Fibroblast of skin of left biceps (primary cell): ENCODE data around the gene KRT79.
A peak's percentile ranks its signal among the peaks of the same experiment; 100 is the strongest.
"Not testable (repeated sequence)": the region's sequence is repeated elsewhere in the genome, so short reads cannot be mapped to it uniquely, and the experiment has no call there.

Experiments
- DNase-seq, 2 experiments: peaks; one replicate each; pipeline ENCODE4 v3.0.0-alpha.2; 2013; ENCODE audit warnings: low read depth in 2 of 2

The KRT79 gene

DNA sequence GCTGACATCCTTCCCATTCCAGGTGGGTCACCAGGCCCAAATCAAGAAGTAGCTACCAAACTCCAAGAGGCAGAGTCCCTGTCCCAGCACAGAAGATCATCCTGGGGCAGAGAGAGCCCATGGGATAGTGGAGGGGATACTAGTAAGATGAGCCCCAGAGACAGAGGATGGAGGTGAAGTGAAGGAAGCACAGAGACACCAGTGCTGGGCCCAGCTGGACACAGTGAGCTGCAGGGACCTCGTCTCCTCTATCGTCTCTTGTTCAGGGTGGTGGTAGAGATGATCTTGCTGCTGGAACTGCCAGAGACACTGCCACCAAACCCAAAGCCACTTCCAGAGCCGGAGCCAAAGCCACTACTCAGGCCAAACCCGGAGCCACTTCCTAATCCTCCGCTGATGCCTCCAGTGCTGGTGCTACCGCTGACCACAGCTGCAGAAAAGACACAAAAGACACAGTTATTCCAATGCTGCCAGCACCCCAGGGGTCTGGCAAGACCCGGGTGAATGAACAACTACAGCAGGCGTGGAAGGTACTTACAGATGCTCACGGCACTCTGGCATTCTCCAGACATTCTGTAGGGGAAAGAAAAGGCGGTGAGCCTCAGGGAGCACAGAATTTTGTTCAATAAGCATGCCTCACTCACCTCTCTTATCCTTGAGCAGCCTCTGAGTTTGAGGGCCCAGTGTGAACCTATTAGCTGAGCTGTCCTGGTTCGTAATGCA is 27.1 kb downstream of the KRT79 start:
- no peak for DNase-seq

DNA sequence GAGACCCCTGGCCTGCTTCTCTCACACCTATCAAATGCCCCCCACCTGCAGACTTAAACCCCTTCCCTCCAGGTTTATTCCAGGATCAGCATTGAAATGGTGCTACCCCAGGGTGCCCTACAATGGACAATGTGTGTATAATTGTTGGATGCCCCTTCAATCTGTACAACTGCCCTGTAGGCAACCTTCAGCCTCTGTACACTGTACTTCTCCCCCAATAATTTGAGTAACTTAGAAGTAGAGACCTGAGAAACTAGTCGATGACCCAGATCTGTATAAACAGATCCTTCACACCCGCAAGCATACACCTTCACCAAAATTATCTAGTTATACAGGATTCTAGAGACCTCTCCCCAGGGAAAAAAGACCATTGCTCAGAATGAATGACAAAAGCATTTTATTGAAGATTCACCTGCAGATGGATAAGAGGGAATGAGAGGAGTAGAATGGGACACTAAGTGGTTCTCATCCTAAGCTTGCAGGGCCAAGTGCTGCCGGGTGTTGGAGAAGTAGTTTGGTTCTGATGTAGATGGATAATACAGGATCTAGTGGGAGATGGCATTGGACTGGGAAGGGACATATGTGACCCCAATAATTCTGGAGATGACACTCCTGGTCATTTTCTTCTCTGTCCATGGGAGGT is 27.8 kb downstream of the KRT79 start:
- no peak for DNase-seq

DNA sequence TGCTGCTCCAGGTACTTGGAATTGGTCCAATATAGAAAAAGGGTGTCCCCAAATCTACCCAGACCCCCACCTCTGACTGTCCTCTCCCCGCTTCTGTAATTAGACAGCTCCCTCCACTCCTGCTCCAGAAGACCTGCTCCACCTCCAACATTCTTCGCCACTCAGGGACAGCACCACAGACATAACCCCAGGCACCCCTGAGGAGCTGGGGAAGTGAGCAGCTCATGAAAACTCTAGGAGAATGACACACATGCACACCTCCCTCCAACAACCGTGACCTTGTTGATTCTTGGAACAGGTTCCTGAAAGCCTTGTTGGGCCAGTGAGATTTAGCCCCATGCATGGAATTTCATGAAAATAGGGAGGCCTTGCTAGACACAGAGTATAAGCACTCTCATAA is 28.4 kb downstream of the KRT79 start:
- DNase-seq, result no peak

DNA sequence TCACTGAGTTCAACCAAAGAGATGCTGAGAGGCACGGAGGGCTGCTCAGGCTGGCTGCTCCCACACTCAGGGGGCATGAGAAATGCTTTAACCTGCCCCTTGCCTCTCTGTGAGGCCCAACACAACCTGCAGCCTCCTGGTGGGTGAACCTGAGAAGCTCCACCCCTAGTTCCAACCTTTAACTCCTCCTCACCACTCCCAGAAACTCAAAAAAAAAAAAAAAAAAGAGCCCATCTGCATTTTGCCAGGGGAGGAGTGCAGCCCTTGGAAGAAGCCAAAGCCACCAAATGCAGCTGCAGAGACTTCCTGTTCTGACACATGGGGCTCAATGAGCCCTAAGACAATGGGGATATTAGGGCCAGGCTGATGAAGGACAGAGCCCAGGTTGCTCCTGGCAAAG is 29.1 kb downstream of the KRT79 start:
- no peak for DNase-seq

DNA sequence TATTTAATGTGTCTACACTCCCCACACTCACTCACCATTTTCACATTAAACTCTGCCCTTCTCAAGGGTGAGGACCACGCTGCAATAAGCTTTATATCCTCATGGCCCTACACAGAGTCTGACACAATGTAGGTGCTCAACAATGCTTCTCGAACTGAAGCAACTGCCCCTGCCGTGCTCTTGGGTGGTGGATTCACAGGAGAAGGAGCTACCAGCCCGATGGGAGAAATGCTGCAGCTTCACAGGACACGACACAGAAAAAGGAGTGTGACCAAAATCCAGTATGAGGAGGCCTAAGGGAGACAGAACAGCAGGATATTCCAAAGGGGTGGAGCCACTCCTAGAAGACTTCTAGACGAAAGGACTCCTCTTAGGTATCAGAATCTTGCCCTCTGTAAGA is 31.7 kb downstream of the KRT79 start:
- no peak for DNase-seq

DNA sequence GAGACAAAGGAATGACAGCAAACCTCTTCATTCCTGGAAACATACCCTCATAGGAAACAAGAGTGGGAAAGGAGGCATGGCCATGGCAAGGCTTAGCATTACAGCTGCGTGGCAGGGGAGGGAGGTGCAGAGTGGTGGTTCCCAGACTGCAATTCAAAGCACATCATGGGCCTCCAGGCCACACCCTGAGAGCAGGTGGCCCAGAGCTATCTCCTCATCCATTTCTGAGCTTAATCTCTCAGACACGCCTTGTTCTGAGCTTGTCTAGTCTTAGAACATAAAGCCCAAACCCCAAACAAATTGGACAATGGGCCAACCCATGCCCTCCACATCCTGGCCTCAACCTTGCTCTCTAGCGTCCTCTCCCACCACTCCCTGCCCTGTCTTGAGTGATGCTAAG is 32.3 kb downstream of the KRT79 start:
- DNase-seq, result no peak

DNA sequence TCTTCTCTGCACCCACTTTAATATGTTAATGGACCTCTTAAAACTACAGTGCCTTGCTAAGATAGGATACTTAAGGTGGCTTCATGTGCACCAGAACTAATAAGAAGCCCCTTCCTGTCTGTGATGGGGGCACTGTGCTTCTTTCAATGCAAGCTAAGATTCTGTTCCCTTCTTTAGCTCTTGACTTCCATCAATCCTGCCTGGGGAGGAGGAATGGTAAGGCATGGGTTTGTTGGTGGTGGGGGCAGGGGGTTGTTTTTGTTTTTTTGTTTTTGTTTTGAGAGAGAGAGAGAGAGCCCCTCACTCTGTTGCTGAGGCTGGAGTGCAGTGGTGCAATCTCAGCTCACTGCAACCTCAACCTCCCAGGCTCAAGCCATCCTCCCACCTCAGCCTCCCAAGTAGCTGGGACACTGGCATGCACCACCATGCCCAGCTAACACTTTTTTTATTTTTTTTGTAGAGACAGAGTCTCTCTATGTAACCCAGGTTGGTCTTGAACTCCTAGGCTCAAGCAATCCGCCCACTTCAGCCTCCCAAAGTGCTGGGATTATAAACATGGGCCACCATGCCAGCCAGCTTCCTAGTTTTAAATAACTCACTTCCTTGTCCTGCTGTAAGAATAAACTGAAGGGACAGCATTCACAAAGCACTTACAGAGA is 33.7 kb downstream of the KRT79 start:
- DNase-seq, result no peak

DNA sequence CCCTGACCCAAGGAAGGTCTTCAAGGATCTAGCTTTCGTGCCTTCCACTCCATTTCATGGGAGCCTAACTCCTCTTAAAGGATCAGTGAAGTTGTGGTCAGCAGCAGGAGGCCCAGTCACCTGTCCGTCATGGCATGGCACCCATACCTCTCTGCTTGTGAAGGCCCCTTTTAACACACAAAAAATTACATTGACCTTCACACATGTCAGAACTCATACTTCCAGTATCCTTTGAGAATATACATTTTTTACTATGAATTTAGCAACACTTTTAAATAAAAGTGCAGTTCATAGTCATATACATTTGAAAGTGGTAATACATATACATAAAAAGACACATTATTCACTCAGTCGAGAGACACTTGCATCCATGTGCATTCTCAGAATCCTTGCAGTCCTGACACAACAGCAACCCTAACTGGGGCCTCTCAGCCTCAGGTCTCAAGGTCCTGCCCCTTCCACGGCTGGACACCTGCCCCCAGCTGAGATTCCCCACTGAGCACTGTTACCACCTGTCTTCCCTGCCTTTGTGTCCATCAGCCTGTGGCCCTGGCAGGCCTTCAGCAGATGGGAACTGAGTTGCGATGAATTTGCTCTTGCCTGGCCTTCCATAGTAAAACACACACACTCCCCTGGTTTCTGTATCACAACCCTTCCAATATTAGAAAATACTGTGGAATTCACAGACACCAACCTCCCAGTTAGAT is 34.5 kb downstream of the KRT79 start:
- no peak for DNase-seq

DNA sequence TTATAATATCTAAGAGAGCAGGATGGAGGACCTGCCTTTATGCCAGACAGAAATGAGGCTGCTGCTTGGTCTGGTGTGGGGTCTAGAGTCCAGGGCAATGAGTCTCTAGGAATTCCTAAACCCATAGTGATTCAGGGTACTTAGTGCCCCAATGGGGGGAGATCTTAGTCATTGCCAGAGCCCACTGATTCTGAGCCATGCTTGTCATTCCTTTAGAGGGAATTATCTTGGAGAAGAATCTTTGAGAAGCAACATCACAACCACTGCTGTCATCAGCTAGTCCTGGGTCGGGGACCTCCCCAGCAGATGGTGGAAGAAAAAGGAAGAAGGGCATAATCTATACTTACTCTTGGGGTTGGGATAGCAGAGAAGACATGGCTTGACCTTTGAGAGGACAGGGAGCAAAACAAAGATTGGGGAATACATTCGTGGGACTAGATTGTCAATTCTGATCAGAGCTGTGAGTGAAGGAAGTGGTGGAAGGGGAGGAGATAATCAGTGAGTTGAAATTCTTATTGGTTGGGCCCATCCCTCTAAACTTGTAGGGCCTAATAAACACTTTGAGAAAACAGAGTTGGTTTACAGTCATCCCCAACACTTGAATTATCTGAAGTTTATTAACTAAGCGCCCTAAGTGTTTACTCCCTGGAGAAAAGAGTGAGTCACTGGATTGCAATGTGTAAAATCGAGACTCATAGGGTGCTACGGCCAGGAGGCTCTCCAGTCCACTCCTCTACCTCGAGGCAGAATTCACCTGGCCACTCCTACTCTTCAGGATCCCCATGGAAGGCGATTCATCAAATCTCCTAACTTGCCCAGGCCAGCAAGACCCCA is 35.2 kb downstream of the KRT79 start:
- DNase-seq, result peak in 1 of 2 experiments; percentile 25

DNA sequence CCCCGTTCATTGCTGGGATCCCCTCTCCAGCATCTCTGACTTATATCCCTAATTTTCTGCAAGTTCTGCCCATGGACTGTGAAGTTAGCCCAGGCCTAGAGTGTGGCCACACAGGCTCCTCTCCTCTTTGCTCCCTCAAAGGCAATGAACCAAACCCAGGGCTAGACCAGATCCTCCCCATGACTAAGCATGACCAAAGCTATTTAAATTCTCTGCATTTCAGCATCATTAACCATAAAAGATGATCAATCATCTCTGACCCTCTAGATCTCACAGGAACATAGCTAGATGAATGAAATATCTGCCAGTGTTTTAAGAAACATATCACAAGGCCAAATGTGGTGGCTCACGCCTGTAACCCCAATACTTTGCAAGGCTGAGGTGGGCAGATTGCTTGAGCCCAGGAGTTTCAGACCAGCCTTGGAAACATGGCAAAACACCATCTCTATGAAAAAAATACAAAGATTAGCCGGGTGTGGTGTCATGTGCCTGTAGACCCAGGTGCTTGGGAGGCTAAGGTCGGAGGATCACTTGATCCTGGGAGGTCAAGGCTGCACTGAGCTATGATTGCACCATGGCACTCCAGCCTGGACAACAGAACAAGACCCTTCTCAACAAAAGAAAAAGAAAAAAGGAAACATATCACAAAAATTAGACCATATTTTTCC is 36.0 kb downstream of the KRT79 start:
- DNase-seq, result peak in 1 of 2 experiments; percentile 29

DNA sequence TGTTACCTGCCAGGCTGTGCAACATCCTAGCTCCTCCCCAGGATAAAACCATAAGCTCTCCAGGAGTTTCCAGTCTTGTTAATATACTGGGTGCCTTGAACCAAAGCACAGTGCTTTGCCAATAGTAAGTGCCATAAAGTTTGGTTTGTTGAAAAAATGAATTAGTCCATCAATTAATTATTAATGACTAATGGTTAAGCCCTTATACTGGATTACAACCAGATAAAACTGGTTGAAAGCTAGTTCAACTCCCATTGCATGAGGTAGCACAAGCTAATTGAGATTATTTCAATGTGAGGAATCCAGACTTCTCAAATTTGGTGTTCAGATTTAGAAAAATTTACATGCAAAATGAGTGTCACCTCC is 36.6 kb downstream of the KRT79 start:
- no peak for DNase-seq

DNA sequence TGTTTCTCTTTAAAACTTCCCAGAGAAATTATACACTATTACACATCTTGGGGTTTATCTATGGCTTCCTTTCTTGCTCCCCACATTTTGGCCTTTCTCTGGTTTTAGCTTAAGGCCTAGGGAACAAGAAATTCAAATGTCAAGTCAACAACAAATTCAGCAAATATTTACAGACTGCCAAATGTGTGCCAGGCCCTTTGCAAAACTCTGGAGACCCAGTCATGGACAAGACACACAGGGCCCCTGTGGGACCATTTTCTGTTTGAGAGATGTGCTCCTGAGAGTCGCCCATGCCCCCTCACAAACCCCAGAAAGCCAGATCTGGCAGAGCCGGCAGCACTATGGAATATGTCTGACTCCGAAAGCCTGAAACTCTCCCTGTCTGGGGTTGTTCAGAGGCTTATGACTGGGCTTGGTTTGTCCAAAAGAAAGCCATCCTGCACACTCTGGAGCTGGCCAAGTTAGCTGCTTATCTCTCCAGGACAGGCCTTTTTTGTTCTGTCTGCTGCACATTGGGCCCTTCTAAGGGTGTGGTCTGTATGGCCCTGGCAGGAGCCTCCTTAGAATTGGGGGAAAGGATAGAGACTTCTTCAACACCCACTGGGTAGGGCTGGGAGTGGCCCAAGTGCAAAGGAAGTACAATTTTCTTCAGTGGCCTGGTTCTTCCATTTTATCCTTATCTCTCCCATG is 37.1 kb downstream of the KRT79 start:
- DNase-seq, result no peak

DNA sequence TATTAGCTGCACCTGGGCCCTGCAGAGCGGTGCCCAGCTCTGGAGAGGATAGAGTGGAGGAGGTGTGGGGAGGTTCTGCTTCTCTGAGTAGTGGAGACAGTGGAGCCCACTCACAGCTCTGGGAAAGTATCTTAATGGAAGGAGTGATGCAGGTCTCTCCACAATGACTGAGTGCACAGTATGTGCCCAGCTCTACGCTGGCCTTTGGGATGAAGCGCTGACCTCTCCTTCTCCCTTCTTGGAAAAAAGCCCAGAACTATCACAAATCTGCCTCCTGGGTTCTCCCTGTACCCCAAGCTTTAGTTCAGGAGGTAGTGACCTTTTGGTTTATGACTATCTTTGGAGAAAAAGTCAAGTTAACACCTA is 37.7 kb downstream of the KRT79 start:
- no peak for DNase-seq

DNA sequence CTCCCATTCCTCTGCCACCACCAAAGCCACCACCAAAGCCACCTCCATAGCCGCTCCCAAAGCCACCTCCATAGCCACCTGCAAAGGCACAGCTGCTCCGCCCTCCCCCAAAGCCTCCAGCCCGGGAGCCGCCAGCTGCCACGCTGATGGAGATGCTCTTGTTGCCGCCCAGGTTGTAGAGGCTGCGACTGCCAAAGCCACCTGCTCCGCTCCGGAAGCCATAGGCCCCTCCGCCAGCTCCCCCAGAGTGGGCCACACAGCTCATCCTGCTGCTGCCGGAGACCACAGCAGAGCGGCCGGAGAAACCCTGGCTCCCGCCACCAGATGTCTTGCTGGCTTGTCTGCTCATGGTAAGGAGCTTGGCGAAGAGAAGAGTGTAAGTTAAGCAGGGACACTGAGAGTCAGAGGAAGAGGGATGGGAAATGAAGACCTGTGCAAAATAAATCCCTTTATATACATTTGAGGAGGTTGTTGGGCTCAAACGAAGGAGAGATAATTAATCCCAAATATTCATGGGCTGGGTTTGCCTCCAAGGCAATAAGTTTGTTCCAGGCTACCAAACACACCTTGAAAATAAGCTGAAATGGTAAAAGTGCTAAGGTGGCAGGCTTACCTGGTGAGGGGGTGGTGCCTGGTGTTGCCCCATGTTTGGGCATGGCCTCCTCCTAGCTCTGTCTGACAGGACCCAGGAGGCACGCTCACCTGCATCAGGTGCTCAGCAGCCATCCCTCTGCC is 38.2 kb downstream of the KRT79 start, which contains the start of gene KRT3:
Gene KRT3, minus strand, starts transcription at position 424 of the 735 bp plus-strand sequence. Its CDS starts 75 bp downstream, at position 349.
- no peak for DNase-seq

DNA sequence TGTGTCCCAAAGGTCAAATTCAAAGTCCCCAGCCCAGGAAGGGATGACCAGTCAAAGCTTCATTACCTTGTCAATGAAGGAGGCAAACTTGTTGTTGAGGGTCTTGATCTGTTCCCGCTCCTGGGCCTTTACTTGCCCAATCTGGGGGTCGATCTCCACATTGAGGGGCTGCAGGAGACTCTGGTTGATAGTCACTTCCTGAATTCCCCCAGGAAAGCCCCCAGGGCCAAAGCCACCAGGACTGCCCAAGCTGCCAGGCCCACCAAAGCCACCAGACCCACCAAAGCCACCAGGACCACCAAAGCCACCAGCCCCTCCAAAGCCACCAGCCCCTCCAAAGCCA is 38.8 kb downstream of the KRT79 start:
- not testable (repeated sequence) for DNase-seq

DNA sequence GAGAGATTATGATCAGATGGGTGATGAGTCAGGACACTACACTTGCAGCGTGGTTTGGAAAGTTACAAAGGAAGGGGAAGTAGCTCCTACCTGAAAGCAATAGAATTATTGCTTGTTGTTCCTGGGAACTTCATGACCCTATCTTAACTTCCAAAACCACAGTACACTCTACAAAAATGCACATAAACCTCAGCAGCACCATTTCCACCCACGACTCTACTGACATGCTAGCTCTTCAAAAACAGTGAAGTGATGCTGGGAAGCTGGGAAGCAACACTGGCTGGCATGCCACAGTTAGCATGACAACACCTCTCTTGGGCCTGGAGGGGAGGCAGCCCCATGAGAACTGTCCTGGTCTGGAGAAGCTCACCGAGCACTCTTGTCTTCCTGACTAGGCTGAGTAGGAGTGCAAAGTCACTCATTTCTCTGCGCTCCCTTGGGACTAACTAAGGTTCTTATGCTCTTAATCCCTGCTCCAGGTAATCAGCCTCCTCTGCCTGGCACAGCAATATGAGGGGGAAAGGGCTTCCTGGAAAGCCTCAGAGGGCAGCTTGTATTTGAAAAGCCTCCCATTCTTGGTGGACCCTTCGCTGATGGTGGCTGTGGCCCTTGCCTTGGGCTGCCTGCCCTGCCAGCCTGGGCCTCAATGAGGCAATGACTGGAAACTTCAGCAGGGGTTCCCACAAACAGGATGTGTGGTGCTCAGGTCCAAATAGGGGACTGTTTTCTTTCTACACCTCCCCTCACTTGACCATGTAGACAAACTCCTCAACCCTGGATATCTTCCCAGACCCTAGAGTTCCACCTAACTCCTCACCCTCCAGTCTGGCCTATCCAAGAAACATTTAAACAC is 39.4 kb downstream of the KRT79 start:
- peak in 1 of 2 experiments; percentile 12 for DNase-seq

DNA sequence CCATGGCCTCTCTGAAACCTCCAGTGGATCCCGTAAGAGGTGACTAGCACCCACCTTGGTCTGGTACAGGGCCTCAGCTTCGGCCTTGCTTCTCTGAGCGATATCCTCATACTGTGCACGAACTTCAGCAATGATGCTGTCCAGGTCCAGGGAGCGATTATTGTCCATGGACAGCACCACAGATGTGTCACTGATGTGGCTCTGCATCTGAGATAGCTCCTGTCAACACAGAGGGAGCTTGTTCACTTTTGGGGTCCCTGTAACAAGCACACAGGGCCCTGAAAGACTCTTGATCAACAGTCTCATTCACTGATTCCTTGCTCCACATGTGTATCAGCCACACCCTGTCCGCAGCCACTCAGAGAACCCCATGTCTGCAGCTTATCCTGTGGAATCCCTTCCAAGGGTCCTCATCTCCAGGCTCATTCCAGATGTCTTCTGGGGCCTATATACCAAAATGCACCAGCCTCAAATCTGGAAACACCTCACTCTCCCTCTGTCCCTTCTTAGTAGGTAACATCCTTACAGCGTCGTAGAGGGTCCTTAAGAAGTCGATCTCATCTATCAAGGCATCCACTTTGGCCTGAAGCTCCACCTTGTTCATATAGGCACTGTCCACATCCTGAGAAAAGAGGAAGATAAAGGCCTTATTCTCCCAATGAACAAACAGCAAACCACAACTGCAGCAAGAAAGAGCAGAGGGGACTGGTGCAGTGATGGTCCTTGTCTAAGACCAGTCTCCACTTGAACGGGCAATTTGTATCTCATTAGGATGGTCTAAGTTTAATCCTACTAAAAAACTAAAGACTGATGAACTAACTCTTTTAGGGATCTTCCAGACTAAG is 41.7 kb downstream of the KRT79 start:
- DNase-seq, result no peak
